HG03060 (cell line): ENCODE results near the gene UBR3.

Experiments used
- ATAC-seq: cut with Tn5 transposase; IDR thresholded peaks from one replicate; pipeline ENCODE4 v1.9.1; 2021; ENCODE audit warnings: low read depth, moderate number of reproducible peaks; ENCODE audit not compliant: unreplicated experiment

UBR3 gene

DNA sequence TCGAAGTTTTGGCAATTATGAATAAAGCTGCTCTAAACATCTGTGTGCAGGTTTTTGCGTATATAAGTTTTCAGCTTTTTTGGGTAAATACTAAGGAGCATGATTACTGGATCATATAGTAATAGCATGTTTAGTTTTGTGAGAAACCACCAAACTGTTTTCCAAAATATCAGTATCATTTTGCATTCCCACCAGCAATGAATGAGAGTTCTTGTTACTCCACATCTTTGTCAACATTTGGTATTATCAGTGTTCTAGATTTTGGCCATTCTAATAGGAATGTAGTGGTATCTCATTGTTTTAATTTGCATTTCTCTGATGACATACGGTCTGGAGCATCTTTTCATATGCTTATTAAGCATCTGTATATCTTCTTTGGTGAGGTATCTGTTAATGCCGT lies 207.3 kb downstream of the UBR3 start:
- no peak for ATAC-seq

DNA sequence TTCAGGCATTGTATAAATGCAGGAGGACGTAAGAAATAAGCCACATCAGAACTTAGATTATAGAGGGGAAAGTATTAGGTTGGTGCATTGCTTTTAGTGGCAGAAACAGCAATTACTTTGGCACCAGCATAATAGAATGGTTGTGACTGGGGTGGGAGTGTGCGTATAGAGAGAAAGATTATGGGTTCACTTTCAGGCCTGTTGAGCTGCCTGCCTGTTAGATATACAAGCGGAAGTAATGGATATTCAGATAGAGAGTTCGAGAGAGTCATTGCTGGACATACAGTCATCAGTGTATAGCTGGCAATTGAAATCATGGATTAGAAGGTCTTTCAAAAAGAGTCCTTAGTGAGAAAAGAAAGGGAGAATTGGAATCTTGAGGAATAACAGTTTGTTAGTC lies 211.5 kb downstream of the UBR3 start:
- ATAC-seq, result no peak

DNA sequence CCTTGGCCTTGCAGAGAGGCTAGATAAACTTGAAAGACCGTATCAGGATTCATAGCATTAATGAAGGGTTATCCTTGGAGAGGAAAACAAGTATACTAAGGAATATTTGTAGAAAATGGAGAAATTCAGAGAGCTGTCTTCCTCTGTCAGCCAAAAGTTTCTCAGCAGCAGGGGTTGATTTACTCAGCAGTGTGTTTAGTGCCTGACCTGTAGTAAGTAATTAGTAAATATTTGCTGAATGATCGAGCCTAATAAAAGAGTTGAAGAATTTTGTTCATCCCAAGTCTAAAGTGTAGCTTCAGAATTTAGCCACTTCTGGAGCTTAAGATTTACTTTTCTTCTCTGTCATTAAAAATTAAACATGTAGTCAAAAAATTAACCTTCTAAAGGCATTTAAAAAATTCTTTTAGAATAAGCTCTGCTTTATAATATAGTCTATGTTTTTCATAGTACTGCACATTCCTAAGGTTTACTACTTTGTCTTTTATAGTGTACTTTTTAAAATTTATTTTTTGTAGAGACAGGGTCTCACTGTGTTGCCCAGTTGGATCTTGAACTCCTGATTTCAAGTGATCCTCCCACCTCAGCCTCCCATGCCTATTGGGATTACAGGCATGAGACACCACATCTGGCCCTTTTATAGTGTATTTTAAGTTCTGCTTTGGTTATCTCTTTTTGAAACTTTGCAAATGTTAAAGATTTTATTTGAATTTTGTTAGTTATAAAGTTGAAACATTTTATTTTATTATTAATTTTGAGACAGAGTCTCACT lies 212.3 kb downstream of the UBR3 start:
- ATAC-seq, result no peak

DNA sequence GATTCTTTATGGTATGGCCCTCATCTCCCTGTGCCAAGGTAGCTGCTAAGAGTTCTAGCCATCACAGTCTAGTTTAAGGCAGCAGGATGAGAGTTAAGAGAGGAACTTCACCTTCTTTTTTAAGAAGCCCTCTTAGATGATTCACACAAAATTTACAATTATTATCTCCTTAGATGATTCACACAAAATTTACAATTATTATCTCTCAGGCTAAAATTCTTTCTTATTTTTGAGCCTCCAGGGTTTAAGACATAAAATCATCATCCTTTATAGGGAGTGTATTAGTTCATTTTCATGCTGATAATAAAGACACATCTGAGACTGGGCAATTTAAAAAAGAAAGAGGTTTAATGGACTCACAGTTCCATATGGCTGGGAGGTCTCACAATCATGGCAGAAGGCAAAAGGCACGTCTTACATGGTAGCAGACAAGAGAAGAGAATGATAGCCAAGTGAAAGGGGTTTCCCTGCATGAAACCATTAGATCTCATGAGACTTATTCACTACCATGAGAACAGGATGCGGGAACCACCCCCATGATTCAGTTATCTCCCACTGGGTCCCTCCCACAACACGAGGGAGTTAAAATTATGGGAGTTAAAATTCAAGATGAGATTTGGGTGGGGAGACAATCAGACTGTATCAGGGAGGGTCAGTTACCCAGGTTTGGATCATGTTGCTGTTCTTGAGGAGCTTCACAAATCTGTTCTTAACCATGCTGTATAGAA lies 217.7 kb downstream of the UBR3 start:
- ATAC-seq, result no peak

DNA sequence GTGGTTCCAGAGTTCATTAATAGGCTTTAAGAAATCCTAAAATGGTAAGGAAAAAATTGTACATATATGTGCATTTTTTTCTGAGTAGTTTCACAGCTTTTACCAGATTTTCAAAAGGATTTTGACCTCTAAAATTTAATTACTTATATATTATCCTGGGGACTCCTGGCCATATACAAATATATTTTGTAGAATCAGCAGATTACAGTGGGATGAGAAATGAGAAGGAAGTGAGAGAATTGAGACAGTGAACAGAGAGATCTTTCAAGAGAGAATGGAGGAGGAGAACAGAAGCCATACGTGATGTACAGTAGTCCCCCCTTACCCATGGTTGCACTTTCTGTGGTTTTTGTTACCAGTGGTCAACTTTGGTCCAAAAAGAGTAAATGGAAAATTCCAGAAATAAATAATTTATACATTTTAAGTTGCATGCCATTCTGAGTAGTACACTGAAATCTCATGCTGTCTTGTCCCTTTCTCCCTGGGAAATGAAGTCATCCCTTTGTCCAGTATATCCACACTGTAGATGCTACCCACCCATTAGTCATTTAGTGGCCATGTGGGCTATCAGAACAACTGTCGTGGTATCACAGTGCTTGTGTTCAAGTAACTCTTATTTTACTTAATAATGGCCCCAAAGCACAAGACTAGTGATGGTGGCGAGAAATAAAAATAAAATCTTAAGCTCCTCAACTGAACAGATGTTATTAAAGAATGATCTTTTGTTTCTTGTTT lies 220.2 kb downstream of the UBR3 start:
- ATAC-seq, result no peak

DNA sequence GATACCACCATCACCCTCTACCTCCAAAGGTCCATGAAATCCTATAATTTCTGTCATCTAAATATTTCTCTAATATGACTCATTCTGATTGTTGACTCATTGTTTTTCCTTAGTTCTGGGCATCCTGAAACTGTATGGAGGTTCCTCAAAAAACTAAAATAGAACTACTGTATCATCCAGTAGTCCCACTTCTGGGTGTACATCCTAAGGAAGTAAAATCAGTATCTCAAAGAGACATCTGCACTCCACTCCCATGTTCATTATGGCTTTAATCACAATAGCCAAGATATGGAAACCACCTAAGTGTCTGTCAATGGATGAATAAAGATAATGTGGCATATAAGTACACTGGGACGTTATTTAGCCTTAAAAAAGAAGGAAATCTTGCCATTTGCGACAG lies 224.9 kb downstream of the UBR3 start:
- ATAC-seq, result no peak

DNA sequence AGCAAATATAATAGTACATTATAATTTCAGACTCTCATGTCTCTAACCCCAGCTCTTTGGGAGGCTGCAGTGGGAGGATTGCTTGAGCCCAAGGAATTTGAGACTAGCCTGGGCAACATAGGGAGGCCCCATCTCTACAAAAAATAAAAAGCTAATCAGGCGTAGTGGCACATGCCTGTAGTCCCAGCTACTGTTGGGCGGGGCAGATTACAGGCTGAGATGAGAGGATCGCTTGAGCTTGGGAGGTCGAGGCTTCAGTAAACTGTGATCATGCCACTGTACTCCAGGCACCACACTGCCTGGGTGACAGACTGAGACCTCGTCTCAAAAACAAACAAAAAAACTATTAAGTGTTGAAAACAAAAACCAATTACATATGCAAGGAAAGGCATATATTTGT lies 227.7 kb downstream of the UBR3 start:
- no peak for ATAC-seq

DNA sequence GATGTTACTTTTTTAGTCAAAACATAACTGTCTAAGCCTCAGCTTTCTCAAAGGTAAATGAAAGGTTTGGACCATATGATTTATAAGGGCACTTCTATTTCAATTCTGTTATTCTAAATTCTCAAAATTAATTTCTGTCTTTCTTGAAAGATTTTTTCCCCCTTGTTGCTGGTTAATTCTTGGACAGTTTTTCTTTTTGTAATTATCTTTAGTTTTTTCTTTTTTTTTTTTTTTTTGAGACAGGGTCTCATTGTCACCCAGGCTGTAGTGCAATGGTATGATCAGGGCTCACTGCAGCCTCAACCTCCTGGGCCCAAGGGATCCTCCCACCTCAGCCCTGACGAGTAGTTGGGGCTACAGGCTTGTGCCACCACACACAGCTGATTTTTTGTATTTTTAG lies 229.6 kb downstream of the UBR3 start:
- ATAC-seq, result no peak

DNA sequence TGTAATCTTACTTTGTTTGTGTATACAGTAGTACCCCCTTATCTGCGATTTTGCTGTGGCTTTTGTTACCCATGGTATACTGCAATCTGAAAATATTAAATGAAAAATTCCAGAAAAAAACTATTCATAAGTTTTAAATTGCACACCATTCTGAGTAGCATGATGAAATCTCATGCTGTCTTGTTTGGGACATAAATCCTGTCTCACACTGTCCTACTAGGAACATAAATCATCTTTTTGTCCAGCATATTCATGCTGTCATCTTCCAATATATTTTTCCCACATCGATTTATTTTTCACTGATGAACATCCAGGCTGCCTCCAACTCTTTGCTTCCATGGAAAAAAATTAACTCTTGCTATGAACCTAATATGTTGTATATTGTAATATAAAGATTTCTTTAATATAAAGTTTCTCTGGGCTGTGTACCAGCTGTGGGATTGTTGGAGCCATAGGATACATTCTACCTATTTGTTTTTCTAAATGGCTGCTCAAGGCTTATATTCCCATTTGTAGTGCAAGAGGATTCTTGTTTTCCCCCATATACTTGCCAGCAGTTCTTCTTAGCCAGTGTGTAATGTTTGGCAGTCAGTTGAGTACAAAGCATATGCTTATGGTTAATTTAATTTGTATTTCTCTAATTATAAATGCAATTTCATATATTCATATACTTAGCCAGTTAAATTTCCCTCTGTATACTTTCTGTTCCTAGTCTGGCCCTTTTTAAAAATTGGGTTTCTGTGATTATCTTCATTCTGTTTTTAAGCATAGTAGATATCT lies 236.4 kb downstream of the UBR3 start:
- ATAC-seq, result no peak

DNA sequence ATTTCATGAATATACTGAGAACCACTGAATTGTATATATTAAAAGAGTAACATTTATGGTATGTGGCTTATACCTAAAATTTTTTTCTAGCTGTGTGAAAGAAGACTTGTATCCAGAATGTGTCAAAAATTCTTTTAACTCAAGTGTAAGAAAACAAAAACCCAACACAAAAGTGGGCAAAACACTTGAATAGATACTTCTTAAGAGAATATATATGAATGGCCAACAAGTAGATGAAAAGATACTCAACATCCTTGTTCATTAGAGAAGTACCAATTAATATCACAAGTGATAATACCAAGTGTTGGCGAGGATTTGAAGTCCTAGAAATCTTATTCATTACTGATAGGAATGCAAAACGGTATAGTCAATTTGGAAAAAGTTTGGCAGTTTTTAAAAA lies 243.5 kb downstream of the UBR3 start:
- no peak for ATAC-seq

DNA sequence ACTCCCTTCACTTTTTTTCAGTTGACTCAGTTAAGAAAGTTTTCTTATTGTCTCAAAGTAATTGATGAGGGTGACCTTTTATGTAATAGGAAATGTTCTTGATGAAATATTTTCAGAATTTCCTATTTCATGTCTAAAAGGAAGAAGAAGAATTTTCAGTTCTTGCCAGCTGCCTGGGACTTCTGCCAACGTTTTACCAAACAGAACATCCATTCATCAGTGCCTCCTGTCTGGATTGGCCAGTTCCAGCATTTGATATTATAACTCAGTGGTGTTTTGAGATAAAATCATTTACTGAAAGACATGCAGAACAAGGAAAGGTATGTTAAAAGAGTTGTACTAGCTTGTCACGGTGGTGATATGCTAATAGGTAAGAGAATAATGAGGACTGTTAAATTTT lies 246.0 kb downstream of the UBR3 start:
- ATAC-seq, result no peak

DNA sequence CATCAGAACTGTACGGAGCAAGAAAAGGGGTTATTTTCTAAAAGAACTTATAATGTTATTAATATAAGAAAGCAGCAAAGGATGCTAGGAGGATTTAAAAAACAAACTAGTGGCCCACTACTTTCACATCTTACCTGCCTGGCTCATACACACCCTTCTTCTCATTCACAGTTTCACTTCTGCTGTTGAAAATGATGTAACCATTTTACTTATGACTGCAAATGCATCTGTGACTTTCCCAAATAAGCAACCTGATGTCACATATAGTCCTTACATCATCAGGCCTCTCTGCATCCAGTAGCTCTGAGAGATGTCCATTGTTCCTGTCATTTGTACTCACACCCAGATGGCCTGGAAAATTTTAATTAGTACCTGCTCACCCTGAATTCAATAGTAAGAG lies 248.9 kb downstream of the UBR3 start:
- ATAC-seq, result no peak

DNA sequence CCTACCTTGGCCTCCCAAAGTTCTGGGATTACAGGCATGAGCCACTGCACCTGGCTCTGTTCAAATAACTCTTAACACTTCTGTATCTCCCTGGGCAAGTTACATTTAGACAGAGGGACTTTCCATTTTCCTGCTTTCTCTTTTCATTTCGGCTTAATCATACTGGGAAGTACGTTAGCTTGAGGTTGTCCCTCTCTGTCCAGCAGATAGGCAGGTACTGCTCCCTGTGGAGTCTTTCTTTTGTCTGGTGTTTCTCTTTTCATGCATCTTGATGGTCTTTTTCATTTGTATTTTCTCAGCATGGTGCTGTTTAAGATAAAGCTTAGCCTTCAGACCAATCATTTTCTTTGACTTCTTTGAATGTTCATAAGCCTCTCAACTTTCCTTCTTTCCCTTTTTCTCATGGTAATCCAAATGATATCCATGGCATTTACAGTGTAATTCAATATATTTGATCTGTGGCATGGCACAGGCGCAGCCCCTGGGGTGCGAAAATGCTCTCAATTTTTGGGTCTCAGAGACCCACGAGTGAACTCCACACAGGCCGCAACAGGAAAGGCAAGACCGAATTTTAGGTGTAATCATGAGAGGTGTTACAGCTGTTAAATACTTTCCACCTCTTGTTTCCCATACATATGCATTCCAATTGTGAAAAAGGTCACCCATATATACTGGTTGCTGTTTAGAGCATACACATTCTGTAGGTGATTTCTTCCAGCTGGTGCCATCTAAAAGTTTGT lies 250.7 kb downstream of the UBR3 start:
- no peak for ATAC-seq

DNA sequence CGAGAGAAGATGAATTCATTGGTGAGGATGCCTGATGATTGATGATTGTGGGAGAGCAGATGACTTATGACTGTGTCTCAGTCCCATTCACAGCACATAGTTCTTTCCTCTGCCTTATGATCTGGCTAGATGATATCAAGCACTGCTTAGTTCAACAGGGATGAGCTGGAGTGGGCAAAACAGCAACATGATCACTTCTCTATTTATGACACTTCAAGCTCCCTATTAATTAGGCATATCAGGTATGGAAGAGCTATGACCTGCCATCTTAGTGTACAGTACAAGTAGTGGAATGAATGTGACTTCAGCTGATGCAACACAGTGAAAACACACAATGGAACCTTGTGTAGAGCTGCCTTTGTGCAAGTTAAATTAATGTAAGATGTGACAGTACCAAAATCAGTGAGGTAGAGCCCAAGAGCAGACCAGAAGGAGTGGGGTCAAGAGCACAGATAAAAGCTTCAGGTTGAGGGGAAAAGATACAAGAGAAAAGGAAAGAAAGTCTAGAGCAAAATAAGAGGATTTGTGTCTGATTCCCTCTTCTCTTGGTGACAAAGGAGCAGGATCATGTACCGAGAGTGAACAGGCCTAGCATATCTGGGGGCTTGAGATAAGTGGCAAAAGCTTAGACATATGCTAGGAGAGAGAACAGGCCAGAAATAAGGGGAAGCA lies 257.7 kb downstream of the UBR3 start:
- ATAC-seq, result no peak

DNA sequence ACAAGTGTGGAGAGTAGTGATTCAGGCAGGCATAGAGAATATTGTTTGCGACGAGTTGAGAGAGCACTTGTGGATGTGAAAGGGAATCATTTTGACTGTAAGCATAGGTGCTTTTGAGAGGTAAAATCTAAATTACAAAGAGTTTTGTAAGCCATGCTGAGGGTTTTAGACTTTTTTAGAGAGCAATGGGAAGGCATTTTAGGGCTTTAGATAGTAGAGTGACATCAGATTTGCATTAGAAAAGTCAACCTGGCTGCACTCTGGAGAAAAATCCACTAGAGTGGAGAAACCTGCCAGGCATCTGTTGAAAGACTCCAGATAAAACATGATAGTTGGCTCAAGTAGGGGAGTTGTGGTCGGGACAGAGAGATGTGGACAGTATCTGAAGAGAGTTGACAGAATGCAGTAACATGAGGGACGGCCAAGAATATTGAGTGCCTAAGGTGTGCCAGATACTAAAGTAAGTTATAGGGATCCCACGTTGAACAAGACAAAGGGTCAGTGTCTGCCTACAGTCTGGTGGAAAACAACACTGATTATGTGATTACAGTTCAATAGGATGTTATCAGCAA lies 258.9 kb downstream of the UBR3 start:
- no peak for ATAC-seq

DNA sequence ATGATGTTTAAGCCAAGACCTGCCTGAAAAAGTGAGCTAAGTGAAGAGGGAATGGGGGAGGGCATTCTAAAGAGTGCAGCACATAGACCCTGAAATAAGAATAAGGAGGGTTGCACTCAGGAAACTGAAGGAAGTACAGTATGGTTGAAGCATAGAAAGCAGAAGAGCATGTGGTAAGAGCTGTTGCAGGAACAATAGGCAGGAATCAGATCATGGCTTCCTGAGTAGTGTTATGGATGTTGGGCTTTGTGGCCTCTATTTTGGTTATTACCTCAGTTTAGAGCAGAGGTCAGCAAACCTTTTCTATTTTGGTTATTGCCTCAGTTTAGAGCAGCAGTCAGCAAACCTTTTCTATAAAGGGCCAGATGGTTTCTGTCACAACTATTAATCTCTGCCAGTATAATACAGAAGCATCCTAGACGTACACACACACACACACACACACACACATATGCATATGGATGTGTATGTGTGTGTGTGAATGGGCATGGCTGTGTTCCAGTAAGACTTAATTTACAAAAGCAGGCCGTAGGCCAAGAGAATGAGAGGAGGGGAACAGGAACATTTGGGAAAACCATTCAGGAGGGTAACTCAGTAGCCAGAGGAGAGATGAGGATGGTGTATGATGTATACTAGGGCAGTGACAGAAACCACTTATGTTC lies 259.6 kb downstream of the UBR3 start:
- no peak for ATAC-seq

DNA sequence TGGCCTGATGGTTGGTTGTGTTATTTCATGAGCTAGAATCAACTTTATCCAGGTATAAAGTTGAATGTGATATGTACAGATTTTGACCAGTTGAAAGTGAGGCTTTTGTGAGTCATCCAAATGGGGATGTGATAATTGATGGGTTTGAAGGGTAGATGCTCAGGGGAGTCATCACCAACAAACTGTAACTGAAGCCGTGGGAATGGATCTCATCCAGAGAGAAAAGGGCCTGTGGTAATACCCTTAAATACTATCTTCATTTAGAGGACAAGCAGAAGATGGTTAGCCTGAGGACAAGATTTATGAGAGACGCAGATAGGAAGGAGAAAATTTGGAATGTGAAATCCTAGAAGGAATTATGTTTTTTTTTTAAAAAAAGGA lies 260.1 kb downstream of the UBR3 start:
- no peak for ATAC-seq

DNA sequence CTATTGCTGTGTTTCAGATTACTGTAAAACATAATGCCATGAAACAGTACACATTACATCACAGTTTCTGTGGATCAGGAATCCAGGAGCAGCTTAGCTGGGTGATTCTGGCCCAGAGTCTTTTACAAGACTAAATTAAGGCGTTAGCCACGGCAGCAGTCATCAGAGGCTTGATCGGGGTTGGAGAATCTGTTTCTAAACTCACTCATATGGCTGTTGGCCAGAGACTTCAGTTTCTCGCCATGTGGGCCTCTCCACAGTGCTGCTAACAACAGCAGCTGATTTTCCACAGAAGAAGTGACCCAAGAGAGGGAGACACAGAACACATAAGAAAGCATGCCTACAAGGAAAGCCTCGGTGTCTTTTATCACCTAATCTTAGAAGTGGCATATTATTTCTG lies 261.5 kb downstream of the UBR3 start:
- no peak for ATAC-seq

DNA sequence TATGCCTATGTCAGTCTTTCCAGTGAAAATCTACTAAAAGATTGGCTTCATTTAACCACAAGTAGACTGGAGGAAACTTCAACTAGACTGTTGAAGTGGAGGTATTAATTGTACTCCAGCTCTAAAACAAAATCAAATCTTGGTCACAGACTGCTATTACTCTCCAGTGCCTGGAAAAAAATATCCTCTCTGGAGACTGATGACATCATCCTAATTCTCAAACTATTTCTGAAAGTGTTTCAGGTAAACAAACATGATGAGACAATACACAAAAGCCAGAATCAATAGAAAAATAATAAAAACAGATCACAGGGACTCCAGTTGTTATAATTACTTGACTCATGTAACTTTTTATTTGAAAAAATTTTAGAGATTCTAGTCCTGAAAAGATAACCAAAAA lies 263.0 kb downstream of the UBR3 start:
- no peak for ATAC-seq
